Measurements from ENCODE around the gene FIGNL2.

The FIGNL2 gene

DNA sequence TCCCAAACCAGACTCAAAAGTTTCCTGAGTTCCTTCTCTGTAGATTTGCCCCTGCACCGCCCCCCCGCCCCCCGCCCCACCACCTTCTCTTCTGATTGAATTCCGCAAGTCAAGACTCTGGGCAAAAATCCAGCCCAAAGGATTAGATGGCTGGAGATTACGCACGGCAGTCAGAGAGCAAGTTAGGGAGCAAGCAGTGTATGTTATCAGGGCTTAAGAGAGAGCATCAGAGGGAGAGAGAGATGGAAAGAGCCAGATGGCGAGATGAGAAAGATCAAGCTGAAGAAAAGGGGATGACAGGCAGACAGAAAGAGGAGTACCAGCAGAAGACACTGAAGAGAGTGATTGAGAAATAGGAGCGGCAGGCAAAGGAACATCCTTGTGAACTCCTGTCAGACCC is 25.5 kb upstream of the FIGNL2 start:
- no peak for DNase-seq

DNA sequence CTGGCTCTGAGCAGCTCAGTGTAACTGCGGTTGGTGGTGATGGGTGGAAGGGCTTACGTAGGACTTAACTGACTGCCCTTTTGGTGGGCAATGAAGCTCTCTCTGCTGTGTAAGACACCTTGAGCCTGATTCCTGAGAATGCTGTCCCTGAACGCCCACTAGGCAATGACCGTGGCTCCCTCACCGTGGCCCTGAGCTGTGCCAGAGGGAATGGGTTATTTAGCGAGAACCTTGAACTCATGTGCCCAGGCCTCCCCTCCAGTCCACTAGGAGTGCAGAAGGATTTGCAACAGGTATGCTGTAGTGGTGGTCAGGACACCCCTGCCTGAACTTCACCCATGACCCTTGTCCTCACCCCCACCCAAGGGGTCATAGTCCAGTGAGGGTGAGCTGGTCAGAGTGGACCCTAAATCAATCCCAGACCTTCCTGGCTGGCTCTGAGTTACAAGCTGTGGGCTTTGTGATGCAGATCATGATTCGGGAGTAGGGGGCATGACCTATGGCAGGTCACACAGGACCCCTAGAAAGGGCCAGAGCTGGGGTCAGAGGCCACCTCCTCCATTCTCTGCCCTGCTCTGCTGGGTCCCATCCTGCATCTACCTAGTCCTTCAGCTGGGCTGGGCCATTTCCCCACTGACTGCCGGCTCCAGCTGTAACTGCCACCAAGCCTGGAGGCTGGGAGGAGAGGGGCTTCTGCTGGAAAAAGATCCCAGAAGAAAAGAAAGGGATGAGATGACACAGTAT is 24.9 kb upstream of the FIGNL2 start:
- DNase-seq = no peak

DNA sequence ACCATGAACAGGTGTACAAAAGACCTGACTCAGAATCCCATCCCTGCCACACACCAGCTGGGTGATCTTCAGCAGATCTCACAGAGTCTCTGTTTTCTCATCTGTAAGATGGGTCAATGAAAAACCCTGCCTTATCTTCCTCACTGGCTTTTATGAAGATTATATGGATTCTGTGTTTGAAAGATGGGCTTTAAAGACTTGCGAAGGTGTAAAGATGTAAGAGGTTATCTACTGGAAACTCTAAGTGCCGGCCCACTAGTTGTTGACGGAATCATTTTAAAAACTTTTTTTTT is 24.1 kb upstream of the FIGNL2 start:
- DNase-seq = no peak

DNA sequence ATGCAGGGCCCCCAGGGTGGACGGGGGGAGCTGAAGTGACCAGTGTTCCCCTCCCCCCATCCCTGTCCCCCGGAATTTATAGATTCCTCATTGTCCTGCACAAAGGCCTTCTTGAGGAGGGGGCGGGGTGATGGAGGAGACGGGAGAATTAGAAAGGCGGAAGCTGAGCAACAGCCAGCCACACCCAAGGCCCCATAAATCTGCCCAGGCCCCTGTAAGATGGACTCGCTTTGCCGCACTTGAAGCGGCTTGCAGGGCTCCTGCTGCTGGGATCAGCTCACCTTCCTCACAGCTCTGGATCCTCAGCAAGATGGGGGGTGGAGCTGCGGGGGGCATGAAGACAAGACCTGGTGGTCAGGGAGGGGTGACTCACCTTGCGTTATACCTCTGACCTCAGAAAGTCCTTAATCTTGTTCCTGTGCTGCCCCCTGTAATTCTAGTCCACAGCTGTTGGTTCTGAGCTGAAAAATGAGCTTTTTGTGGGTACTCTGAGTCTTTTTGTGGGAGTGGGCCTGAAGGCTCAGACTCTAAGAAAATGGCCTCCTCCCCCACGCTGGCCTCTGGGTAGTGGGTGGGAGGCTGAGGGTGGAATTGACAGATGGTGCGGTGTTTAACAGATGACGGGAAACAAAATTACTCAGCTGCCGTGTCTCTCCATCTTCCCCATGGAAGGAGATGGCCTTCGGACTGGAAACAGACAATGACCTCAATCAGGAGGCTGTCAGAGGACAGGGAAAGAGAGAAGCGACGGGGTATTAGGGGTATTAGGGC is 23.6 kb upstream of the FIGNL2 start:
- DNase-seq = no peak

DNA sequence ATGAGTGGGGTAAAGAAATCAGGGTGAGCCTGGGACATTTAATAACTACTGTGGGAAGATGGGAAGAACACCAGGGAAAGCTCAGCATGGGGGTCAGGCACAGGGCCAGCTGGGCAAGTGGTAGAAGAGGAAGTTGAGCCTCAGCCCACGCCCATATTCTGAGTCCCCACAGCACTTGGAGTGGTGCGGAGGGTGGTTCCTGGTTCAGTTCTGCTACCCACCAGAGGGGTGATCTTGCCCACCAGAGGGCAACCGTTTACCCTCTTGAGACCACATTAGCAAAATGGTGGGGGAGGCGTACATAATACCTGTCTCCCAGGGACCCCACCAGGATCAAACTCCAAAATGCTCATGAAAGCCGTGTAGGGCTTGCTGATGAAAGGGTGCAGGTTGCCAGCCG is 22.6 kb upstream of the FIGNL2 start:
- no peak for DNase-seq

DNA sequence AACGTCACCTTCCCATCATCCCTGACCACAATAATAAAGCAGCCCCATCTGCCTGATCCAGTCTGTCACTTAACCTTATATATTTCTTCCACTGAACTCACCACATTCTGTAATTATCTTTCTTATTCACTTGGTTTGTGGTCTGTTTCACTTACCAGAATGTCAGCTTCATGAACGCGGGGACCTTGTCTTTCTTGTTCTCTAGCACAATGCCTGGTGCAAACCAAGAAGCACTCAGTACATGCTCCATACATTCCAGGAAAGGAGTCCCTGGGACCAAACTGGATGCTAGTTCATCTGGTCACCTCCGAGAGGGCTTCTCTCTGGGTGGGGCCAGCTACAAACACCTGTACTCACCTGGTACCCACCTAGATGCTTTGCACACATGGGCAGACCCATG is 22.0 kb upstream of the FIGNL2 start:
- no peak for DNase-seq

DNA sequence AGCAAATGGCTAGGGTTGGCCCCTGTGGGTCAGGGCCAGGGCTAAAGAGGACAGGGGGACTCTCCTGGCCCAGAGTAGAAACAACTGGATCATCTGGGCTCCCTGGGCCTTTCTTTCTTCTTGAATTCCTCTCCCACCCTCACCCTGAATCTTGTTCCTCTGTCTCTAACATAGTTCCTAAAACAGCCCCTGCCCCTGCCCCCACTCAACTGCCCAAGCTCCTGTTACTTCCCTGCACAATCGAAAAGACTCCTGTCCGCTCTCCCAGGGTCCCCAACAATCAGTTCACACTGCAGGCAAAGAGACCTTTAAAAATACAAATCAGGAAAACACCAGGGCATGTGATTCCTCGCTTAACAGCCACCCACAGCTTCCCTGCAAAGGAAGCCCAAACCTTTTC is 21.4 kb upstream of the FIGNL2 start:
- no peak for DNase-seq

DNA sequence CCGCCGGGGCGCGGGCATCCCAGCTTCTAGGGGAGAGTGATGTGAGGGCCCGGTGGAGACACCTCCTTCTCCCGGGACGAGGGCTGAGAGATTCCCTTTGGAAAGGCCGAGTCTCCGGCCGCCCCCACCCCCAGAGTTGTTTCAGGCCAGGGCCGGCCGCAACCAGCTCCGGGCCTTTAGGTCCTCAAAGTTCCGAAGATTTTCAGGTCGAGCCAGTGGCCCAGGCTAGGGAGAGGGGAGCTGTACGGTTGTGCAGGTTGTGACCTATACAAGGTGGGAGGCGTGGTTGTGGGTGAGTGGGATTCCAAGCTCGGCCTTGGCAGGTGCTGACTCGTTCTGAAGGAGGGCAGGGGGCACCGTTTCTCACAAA is 21.0 kb upstream of the FIGNL2 start:
- DNase-seq = no peak

DNA sequence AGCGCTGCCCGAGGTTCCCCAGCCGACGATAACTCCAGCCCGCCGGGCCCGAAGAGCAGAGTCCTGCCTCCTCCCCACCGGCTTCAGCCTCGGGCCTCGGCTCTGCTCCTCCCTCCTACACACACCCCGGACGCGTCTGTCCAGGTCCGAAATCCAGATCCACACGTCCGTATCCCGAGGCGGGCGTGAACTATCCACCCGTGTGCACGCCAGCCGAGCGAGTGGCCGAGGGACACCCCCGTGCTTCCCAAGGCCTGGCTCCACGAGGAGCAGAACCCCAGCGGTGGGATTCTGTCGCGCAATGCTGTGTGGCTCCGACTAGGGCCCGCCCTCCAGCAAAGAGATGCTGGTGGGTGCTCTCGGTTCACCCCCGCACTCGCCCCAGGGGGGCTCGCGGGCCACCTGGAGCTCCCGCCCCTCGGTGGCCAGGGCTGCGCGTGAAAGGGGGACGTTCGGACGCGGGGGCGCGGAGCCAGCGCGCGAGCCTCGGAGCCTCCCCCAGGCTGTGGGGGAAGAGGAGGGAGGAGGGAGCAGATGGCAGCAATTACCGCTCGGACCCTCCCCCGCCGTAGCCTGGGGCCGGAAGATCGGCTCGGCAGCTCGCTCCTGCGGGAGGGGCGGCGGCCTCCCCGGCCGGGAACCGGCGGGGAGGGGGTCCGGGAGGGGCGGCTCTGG is 20.4 kb upstream of the FIGNL2 start:
- DNase-seq = no peak

DNA sequence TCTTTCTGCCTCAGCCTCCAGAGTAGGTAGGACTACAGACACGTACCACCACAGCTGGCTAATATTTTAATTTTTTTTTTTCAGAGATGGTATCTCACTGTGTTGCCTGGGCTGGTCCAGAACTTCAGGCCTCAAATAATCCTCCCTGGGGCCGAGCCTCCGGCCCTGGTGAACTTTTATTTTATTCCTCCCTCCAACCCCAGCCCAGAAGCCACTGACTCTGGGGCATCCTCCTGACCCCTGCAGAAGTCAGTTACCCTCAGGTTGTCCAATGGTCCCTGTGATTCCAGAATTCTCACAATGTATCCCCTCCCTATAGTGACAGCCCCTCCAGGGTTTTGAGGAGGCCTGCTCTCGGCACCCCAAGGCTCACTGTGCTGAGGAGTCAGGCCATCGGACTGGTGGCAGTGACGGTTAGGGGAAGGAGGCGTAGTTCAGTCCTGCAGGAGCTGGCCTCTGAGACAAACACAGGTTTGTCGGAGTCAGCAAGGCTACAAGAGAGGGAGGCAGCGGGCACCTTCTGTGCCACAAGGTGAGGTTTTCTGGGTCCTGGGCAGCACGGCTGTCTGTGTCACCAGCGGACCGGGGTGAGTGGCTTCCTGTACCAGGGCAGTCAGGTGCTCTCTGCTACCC is 19.4 kb upstream of the FIGNL2 start:
- no peak for DNase-seq

DNA sequence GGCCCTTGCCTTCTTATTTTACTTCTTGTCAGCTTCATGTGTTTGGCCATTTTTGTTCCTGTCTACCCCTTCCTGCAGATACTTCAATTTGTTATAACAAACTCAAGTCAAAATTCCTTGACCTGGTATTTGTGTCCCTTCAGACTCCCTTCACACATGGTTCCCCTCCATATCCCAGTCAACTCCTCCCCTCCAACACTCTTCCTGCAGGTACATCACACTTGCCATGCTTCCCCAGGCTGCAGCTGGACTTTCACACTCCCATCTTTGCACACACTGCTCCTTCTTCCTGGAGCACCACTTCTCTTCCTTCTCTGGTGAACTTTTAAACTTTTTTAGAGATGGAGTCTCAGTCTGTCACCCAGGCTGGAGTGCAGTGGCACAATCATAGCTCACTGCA is 18.9 kb upstream of the FIGNL2 start:
- DNase-seq = no peak

DNA sequence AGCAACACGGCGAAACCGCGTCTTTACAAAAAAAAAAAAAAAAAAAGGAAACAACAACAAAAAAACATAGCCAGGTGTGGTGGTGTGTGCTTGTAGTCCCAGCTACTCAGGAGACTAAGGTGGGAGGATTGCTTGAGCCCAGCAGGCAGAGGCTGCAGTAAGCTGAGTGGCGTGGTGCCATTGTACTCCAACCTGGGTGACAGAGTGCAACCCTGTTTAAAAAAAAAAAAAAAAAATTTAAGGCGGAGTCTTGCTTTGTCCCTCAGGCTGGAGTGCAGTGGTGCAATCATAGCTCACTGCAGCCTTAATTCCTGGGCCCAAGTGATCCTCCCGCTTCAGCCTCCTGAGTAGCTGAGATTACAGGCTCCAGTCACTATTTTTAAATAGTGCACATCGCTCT is 18.2 kb upstream of the FIGNL2 start:
- no peak for DNase-seq

DNA sequence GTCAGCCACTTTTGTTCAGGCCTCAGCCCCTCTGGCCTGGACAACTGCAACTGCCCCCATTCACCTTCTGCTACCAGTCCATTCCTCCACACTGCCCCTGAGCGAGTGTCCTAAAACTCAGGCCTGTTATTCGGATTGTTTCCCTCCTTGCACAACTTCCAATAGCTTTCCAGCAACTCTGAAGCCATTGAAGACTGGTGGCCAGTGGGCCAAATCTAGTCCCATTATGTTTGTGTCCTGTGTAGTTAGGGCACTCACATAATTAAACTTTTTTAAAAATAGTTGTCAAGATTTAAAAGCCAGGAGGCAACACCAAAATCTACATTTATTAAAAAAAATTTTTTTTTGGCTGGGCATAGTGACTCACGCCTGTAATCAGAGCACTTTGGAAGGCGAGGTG is 17.8 kb upstream of the FIGNL2 start:
- no peak for DNase-seq

DNA sequence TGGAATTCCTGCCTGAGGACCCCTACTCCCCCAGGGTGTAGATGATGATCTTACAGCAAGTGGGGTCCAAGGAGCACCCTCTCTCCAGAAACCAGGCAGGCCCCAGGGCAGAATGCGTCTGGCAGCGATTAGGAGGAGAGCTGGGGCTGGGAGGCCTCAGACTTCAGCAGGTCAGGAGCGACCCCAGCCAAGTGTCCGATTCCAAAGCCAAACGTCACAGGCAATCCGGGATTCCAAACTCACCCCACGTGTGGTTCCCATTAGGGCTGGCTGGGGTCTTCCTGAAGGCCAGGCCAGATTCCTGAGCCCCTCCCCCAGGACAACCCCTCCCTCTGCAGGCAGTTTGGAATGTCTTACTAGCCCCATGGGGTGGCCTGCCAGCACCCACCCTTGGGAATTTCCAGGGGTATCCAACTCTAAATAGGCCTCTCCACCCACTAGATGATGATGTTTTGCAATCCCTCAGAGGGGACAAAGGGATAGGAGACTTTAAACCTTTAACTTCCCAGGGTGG is 17.3 kb upstream of the FIGNL2 start:
- no peak for DNase-seq

DNA sequence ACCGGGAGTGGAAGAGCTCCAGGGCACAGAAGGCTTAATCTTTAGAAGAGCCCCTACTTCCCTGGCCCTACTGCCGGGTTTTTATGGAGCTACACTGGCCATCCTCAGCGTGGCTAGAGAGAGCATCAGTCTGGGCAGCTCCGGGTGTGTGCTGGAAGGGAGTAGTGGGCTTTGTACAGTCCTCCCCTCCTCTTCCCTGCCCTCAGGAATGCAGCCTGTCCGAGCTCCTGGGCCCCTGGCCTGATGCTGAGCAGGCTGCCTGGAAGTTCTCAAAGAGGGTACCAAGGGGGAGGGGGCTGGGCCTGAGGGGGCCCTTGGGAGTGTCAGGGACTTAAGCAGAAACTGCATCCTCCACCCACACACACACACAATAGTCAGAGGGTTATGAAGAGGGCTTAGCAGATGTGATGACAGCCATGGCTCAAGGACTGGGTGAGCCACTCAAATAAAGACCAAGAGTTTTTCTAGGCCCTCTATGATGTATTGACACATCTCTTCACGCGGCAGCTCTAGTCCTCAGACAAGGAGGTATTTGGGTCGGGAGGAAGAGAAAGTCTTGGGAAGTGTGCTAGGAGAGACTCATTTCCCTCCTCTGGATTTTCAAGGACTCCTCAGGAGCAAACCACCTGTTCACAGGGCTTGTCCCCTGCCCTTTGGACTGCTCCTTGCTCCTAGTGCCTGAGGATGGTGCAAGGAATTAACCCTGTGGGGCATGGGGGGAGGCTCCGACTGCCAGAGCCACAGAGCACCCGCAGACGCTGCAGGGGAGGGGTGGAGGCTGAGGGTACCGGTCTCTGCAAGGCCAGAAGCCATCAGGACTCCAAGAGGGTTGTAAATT is 16.5 kb upstream of the FIGNL2 start:
- DNase-seq = no peak

DNA sequence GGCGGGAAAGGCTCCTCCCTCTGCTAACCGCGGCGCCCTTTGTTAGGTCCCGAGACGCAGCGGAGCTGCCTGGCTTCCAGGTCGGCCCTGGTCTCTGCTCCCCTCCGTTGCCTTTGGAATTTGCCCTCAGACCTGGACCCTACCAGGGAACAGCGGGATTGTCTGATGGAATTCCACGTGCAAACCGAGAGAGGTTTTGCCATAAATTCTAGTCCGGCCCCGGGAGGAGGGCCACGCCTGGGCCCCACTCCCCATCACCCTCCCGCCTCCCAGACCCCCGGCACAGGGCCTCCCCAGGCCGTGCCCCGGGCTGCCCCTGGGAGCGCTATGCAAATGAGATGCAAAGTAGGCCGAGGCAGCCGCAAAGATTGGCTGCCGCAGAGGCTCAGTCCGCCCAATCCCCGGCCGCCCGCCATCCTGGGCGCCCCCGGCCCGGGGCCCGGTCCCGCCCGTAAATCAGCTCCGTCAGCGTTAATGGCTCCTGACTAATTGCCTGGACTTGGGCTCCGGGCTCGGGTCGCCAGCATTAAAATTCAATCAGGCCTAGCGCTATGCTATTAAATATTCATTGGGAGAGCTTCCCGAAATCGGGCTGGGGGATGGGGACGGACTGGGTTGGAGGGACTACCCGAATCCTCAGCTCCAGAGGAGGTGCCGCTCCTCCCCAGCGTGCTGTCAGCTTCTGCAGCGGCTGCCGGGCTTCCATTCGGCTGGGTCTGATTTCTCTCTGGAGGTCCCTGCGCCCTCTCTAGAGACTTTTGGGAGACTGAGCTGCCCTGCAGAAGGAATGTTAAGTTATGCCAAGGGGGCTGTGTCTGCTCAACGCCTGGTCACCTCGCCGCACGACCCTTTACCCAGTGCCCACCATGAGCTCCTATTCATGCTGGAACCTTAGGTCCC is 15.7 kb upstream of the FIGNL2 start:
- peak; percentile 73 for DNase-seq

DNA sequence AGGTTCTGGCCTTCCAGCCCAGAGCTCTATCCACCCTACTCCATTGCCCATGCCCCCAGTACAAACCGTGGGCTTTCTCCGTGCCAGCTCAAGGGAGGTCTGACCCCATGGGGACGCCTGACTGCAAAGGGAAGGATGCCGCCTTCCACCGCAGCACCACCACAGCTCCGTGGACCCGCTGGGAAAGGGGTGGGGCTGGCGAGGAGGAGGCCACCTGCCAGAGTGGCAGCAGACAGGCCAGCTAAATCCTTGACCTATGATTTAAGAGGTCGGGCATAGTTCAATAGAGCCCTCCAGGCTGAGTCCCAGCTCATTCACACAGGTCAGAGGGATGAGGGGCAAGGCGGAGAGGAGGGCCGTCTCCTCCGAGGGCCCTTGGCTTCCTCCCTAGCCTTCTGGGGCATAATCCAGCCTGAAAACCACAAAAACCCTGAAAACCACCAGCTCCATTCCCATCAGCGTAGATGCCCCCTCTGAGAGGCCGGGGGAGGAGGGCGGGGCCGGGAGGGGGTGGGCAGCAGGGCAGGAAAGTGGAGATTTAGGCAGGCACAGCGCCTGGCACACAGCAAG is 14.9 kb upstream of the FIGNL2 start:
- DNase-seq = no peak

DNA sequence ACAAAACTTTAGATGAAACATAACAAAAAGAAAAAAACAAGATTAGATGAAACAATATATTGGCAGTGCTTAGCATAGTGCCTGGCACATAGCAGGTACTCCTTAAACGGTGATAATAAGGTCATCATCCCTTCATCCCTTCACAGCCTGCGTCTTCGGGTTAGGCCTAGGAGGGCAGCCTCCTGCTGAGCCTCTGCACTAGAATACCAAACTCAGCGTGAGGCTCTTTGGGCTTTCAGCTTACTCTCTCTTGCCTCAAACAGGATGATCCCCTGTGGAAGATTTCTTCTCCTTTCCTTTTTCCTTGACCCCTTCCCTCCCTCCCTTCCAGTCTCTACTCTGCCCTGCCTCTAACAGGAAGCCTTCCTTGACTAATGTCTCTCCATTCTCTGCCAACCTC is 14.4 kb upstream of the FIGNL2 start:
- no peak for DNase-seq

DNA sequence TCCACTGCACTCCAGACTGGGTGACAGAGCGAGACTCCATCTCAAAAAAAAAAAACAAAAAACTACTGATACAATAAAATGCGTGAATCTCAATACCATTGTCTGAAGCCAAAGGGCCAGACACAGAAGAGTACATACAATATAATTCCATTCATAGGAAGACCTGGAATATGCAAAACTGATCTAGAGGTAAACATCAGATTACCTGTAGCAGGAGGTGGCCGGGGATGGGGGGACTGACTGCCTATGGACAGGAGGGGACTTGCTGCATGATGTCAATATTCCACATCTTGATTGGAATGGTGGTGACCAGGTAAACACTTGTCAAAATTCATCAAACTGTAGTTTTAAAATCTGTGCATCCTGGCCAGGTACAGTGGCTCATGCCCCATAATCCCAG is 12.5 kb upstream of the FIGNL2 start:
- no peak for DNase-seq

DNA sequence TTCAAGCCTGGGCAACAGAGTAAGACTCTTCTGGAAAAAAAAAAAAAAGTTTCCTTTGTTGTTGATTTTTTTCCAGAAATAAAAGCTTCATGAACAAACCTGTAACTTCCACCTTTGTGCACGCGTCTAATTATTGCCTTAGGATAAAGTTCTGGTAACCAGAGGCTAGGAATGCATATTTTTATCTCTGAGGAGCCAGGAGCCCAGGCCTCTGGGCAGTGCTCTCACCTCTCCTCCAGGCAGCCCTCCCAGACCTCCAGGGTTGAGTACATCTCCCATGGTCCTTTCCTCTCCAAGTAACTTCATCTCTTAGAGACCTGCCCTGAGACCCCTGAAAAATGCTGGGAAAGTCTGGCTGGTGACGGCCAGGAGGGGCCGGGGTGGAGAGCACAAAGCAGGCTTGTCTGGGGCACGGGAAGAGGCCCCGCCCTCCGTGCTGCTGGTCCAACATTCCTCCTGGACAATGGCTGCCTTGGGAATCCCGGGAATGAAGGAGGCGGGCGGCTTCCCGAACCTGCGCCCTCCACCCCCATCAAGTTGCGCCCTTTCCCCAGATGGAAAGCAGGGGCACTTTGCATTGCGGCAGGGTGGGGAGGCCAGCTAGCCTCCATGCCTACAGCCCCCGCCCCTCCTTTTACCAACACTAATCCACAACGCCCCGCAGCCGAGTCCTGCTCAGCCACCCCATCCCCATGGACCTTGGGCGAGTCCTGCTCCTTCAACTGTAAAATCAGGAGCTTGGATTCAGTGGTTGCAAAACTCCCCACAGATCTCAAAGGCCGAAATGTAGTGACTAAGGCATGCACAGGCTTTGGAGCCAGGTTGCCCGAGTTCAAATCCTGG is 7.3 kb upstream of the FIGNL2 start:
- DNase-seq = no peak

Data from NCI-H774 (cell line).